Esophagus squamous epithelium (tissue), 5 donors: ENCODE data around the gene CHGA. TPM values are rescaled to one million over a fixed set of nuclear protein-coding genes. Genes with fewer than 3 reads are reported as not detected.

Source experiments
- DNase-seq: peaks from one replicate; lab custom pipeline; 2025; lab: John Stamatoyannopoulos, UW
- H3K27ac ChIP-seq, 4 donors: fragments of 200-600 bp; sonication (generic); one replicate each; pipeline ENCODE4 v1.5.1; 2016 to 2019; ENCODE audit warnings: mild to moderate bottlenecking in 1 of 4
- H3K27me3 ChIP-seq, 4 donors: fragments of 200-600 bp; sonication (generic); 1 replicate in 3 of 4; 2 replicates in 1 of 4; pipeline versions ENCODE4 v1.5.1 to v1.6.0; 2017 to 2021; ENCODE audit warnings: antibody characterized with exemption in 1 of 4
- H3K36me3 ChIP-seq, 3 donors: fragments of 200-600 bp; sonication (generic); one replicate each; pipeline ENCODE4 v1.5.1; 2016 to 2019
- H3K4me1 ChIP-seq, 3 donors: fragments of 200-600 bp; sonication (generic); one replicate each; pipeline ENCODE4 v1.5.1; 2017 to 2019
- H3K4me3 ChIP-seq, 4 donors: fragments of 200-600 bp; sonication (generic); 1 replicate in 3 of 4; 2 replicates in 1 of 4; pipeline ENCODE4 v1.5.1; 2016 to 2019; ENCODE audit warnings: mild to moderate bottlenecking in 2 of 4, moderate library complexity in 1 of 4
- H3K9me3 ChIP-seq, 3 donors: fragments of 200-600 bp; sonication (generic); one replicate each; pipeline ENCODE4 v1.5.1; 2016 to 2019
- POLR2A ChIP-seq, 4 donors: fragments of 450-650 bp; IDR thresholded peaks; one replicate each; pipeline ENCODE4 v1.6.1; 2017; ENCODE audit warnings: antibody characterized with exemption in 4 of 4, mild to moderate bottlenecking in 4 of 4, moderate library complexity in 3 of 4
- WGBS, 2 donors: methylation state at CpG; one replicate each; pipeline ENCODE4 v1.1.5; 2018; 5-methylcytosine and 5-hydroxymethylcytosine counted together
- intact Hi-C: fragments of 100-400 bp; cut with DNase I; formaldehyde crosslinking; loops from one replicate; pipeline ENCODE4 v1.15.0; 2022
- total RNA-seq, 4 donors: library from RNA; depleted of rRNA; stranded (reverse); fragments of >200 nt; gene quantifications; one replicate each; pipeline ENCODE4 v1.1.0, GENCODE V29; 2016
- TF ChIP-seq, protein P1 (sequence below), 6 experiments: fragments of 450-650 bp in 4 of 6; fragments of 200-600 bp in 2 of 6; sonication (generic) in 2 of 6; IDR thresholded peaks; one replicate each; pipeline ENCODE4 v1.5.1; 2016 to 2019; ENCODE audit warnings: antibody characterized with exemption in 6 of 6, mild to moderate bottlenecking in 4 of 6, moderate library complexity in 4 of 6
- donor health status: DM: yes; HTN: yes; CAD: no.

CHGA gene
- total RNA-seq, 4 donors from 2014 or later = 0.31 TPM; not detected in 3

DNA sequence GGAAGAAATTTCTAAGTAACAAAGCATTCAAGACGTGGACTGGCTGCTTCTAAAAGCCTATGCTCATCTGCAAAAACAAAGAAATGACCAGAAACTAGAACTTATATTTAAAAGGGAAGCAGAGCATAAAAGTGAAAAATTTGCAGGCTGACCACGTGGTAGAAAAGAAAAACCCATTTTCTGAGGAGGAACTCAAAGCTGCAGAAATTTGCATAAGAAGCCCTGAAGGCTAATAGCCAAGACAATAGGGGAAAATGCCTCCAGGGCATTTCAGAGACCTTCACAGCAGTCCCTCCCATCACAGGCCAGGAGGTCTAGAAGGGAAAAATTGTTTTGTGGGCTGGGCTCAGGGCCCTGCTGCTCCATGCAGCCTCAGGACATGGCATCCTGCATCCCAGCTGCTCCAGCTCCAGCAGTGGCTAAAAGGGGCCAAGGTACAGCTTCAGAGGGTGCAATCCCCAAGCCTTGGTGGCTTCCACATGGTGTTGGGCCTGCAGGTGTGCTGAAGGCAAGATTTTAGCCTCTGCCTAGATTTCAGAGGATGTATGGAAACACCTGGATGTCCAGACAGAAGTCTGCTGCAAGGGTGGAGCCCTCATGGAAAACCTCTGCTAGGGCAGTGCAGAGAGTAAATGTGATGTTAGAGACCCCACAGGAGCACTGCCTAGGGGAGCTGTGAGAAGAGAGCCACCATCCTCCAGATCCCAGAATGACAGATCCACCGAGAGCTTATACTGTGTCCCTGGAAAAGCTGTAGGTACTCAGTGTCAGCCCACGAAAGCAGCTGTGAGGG is 55.5 kb downstream of the CHGA start:
- Histone ChIP-seq H3K27ac (no peak overlapping the region), H3K9me3 (peaks cover 0 to 24% (median 9%) of the 10 kb centered on the region in 3 donors), H3K4me3 (no peak overlapping the region), H3K27me3 (no peaks in the 10 kb centered on the region), H3K36me3 (peaks cover 0 to 59% (median 0%) of the 10 kb centered on the region in 3 donors), H3K4me1 (peaks cover 0 to 14% (median 8%) of the 10 kb centered on the region in 3 donors)
- intact Hi-C loops = no loop called here
- DNase-seq = no peak
- TF ChIP-seq POLR2A (IDR thresholded peaks at IDR 0.05) = no peak
- TF ChIP-seq, protein P1, sequence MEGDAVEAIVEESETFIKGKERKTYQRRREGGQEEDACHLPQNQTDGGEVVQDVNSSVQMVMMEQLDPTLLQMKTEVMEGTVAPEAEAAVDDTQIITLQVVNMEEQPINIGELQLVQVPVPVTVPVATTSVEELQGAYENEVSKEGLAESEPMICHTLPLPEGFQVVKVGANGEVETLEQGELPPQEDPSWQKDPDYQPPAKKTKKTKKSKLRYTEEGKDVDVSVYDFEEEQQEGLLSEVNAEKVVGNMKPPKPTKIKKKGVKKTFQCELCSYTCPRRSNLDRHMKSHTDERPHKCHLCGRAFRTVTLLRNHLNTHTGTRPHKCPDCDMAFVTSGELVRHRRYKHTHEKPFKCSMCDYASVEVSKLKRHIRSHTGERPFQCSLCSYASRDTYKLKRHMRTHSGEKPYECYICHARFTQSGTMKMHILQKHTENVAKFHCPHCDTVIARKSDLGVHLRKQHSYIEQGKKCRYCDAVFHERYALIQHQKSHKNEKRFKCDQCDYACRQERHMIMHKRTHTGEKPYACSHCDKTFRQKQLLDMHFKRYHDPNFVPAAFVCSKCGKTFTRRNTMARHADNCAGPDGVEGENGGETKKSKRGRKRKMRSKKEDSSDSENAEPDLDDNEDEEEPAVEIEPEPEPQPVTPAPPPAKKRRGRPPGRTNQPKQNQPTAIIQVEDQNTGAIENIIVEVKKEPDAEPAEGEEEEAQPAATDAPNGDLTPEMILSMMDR (IDR thresholded peaks at IDR 0.05) = no peak
- 79 to 87% methylated on average over 3 to 4 of the region's 4 CpGs for WGBS, 2 donors

DNA sequence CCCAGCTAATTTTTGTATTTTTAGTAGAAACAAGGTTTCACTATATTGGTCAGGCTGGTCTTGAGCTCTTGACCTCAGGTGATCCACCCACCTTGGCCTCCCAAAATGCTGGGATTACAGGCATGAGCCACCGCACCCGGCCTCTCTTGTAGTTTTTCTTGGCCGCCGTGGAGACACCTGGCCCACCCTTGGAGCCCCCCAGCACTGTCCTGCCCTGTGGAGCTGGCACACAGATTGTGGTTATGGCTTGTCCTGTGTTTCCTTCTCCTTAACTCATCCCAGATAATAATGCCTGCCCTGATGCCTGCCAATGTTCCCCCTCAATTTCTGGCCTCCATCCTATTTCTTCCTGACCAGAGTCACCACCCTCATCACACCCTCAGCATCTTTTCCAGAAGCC is 57.9 kb downstream of the CHGA start:
- Histone ChIP-seq H3K4me1 (peaks cover 0 to 11% (median 3%) of the 10 kb centered on the region in 3 donors), H3K4me3 (no peak overlapping the region), H3K27me3 (no peaks in the 10 kb centered on the region), H3K9me3 (peaks cover 0 to 20% (median 9%) of the 10 kb centered on the region in 3 donors), H3K36me3 (peaks cover 0 to 46% (median 0%) of the 10 kb centered on the region in 3 donors), H3K27ac (no peak overlapping the region)
- WGBS, 2 donors = 94 to 98% methylated on average over 3 to 4 of the region's 4 CpGs
- no peak for TF ChIP-seq POLR2A (IDR thresholded peaks at IDR 0.05)
- TF ChIP-seq, protein P1 (IDR thresholded peaks at IDR 0.05) = no peak
- intact Hi-C loops = no loop called here
- no peak for DNase-seq

DNA sequence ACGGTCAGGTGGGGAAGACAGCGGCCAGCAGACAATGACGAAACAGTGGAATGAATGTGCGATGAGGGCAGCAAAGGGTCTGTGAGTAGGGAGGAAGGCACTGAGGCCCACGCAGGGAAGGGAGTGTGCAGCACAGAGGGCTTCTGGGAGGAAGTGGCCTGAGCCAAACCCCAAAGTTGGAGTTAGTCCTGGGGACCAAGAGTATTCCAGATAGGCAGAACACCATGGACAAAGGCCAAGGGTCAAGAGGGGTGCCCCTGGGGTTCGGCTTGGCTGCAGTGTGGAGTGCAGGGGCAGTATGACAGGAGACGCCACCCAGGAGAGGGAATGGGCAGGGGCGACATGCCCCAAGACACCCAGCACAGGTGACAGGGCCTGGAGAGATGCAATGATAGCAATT is 58.8 kb downstream of the CHGA start:
- Histone ChIP-seq H3K4me3 (no peak overlapping the region), H3K27ac (no peak overlapping the region), H3K36me3 (peaks cover 0 to 37% (median 0%) of the 10 kb centered on the region in 3 donors), H3K27me3 (no peaks in the 10 kb centered on the region), H3K9me3 (peaks cover 0 to 14% (median 9%) of the 10 kb centered on the region in 3 donors), H3K4me1 (peaks cover 0 to 20% (median 5%) of the 10 kb centered on the region in 3 donors)
- DNase-seq = no peak
- TF ChIP-seq, protein P1 (IDR thresholded peaks at IDR 0.05) = no peak
- no peak for TF ChIP-seq POLR2A (IDR thresholded peaks at IDR 0.05)
- intact Hi-C loops = no loop called here
- whole genome bisulfite sequencing, 2 donors = 93 to 100% methylated on average over 4 to 6 of the region's 8 CpGs

DNA sequence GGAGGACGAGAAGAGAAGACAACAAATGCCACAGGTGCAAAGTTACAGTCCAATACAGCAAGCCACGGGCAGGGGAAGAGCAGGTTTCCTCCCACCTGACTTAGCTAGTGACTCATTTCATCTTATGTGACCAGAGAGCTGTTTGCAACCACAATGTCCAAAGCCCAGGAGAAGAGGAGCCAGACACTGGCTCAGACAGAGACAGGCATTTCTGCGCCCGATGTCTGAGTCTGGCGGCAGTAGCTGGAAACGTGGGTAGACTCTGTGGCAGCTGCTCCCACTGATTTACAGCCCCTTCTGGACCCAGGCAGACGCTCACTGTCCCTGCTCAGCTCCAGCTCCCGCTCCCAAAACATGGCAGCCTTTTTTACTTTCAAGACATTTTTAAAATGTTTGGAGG is 60.0 kb downstream of the CHGA start:
- H3K27me3 ChIP-seq = no peaks in the 10 kb centered on the region
- no peak for DNase-seq
- H3K4me3 ChIP-seq = no peak overlapping the region
- H3K4me1 ChIP-seq = peaks cover 2 to 32% (median 15%) of the 10 kb centered on the region in 3 donors
- intact Hi-C loops = no loop called here
- peaks cover 0 to 14% (median 9%) of the 10 kb centered on the region in 3 donors for H3K9me3 ChIP-seq
- H3K36me3 ChIP-seq = peaks cover 0 to 25% (median 0%) of the 10 kb centered on the region in 3 donors
- TF ChIP-seq, protein P1 (IDR thresholded peaks at IDR 0.05) = no peak
- no peak for TF ChIP-seq POLR2A (IDR thresholded peaks at IDR 0.05)
- no peak overlapping the region for H3K27ac ChIP-seq
- 80 to 85% methylated on average over 8 of the region's 8 CpGs for WGBS, 2 donors

- Histone ChIP-seq H3K4me1 (peaks cover 2 to 39% (median 18%) of the 10 kb centered on the region in 3 donors), H3K4me3 (no peak overlapping the region), H3K27me3 (no peaks in the 10 kb centered on the region), H3K27ac (no peak overlapping the region), H3K36me3 (peaks cover 0 to 14% (median 0%) of the 10 kb centered on the region in 3 donors), H3K9me3 (peaks cover 0 to 2% (median 0%) of the 10 kb centered on the region in 3 donors)
- DNase-seq = no peak
- intact Hi-C loops = no loop called here
- TF ChIP-seq, protein P1 (IDR thresholded peaks at IDR 0.05) = no peak
- no peak for TF ChIP-seq POLR2A (IDR thresholded peaks at IDR 0.05)
- WGBS, 2 donors = 80 to 82% methylated on average over 5 of the region's 5 CpGs
Measured at GRCh38 chr14:92984082-92984788, 61.3 kb downstream of the CHGA start.
